Erythroblast (primary cell): ENCODE measurements around the gene RGS7.

Source experiments
- GATA1 ChIP-seq: IDR thresholded peaks from 2 replicates; pipeline ENCODE4 v1.6.1; 2011; ENCODE audit warnings: low read depth, mild to moderate bottlenecking, control low read depth, low read length, moderate library complexity
- POLR2A ChIP-seq: IDR thresholded peaks from 2 replicates; pipeline ENCODE4 v1.6.1; 2011; ENCODE audit warnings: mild to moderate bottlenecking, low read length

GRCh38 chr1:241332987-241333386 lies 24.0 kb downstream of the RGS7 start:
- TF ChIP-seq POLR2A (no peak), GATA1 (no peak)
